GM12875 (cell line): Measurements from ENCODE around the gene KCNK15.

Experiments
- H3K4me3 ChIP-seq: one replicate; pipeline ENCODE4 v1.5.1; 2011; ENCODE audit warnings: low read depth, low read length, control low read depth
- CTCF ChIP-seq: IDR thresholded peaks from 2 replicates; pipeline ENCODE4 v1.5.1; 2011; ENCODE audit warnings: low read depth, mild to moderate bottlenecking, control low read depth, inconsistent platforms, low read length, moderate library complexity, borderline replicate concordance; ENCODE audit not compliant: insufficient read depth

Gene KCNK15

DNA sequence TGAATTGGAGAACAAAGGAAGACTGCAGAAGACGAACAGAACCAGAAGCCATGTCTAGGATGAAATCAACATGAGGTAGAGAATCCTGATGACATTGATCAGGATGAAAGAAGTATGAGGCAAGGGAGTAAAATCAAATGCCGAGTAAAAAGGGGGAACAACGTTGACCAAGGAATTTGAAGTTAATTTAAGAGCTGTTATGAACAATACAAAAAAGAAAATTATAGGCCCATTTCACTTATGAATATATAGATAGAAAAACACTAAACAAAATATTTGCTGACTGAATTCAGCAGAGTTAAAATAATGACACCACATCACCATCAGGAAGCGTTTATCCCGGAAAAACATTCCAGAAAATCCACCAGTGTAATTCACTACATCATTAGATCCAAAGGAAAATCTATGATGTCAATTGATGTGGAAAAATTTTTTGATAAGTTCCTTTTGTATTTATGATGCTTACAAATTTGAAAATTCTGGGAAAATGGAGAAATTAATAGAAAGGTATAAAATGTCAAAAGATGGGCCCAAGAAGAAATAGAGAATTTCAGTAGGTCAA lies 38.6 kb upstream of the KCNK15 start:
- no peak for TF ChIP-seq CTCF
- H3K4me3 ChIP-seq: no peak overlapping the region

DNA sequence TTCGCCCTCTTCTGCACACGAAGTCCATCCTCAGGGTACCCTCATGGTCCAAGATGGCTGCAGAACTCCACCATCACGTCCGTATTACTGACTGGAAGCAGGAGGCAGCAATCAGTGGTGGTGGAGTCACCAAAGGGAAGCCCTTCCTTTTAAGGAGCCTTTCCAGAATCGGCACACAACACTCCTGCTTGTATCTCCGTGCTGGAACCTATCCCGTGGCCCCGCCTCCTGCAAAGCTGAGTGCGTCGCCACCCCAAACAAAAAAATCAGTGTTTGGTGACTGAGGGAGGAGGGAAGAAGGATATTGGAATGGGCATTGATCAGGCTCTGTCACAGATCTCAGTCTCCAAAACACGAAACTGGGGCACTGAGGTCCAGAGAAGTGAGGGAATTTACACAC lies 36.3 kb upstream of the KCNK15 start:
- TF ChIP-seq CTCF: no peak
- no peak overlapping the region for H3K4me3 ChIP-seq

DNA sequence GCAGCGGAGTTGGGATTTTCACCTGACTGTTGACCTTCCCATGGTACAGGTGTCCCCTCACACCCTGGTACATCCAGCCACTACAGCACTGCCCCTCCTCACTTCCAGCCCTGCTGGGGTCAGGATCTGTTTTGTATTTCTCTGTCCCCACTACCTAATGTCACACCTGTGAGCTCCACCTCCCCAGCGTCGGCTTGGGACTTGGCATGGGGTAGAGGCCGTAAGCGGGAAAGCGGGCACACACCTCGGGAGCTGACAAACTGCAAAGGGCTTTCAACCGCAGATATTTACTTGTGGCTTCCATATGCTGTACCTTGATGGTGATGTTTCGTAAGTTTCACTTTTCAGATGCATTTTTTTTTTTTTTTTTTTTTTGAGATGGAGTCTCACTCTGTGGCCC lies 35.9 kb upstream of the KCNK15 start:
- no peak for TF ChIP-seq CTCF
- H3K4me3 ChIP-seq: no peak overlapping the region

GRCh38 chr20:44711237-44711636 lies 34.4 kb upstream of the KCNK15 start:
- H3K4me3 ChIP-seq: no peak overlapping the region
- TF ChIP-seq CTCF: no peak

GRCh38 chr20:44714102-44714700 lies 31.5 kb upstream of the KCNK15 start:
- H3K4me3 ChIP-seq: no peak overlapping the region
- no peak for TF ChIP-seq CTCF

DNA sequence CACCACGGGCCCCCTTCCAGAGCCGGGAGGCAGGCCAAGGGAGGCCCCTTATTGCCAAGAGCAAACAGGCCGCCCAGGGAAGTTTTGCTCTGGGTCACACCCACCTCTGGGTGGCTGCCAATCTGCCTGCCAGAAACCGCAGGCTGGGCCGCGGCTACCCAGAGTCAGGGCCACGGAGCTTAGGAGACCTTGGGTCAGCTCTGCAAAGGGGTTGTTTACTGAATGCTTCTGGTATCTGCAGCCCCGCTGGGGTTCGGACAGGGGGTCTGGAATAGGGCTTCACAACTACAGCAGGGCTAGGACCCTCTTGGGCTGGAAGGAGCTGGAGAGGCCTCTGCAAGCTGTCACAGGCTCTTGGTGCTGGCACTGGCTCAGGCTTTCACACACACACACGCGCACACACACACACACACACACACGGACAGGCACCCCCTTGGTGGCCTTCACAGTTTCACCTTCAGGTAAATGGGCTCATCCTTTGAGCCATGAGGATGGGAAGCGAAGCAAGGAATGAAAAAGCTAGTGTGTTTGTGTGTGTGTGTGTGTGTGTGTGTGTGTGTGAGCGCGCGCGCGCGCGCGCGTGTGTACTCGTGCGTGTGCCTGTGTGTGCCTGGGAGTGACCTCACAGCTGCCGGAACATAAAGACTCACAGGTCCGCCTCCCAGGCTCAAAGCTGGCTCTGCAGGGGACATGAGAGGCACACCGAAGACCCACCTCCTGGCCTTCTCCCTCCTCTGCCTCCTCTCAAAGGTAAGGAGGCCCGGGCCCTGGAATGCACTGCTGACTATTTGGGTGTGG lies 30.8 kb upstream of the KCNK15 start, which contains the start of gene CCN5:
Gene CCN5 (plus strand): TSS at position 669 of the 798 bp plus-strand sequence. CDS start 22 bp downstream, at position 691.
- no peak within 1 kb of the TSS for H3K4me3 ChIP-seq
- TF ChIP-seq CTCF: no peak
